Activated CD8-positive, alpha-beta memory T cell treated with anti-CD3 and anti-CD28 coated beads, Interleukin-2, amount 50 U/mL, for 48 hours (primary cell): Measurements from ENCODE around the gene TGFBR1.

Experiments used
- DNase-seq: peaks from one replicate; pipeline ENCODE4 v3.0.0-alpha.2; 2020

The TGFBR1 gene

GRCh38 chr9:99104459-99105151 lies at the start of gene TGFBR1:
TSS of gene TGFBR1 (plus strand) at chr9:99105113. CDS start at chr9:99105206, 93 bp downstream.
- peak; percentile 95 for DNase-seq

GRCh38 chr9:99055384-99055783 lies 49.5 kb upstream of the TGFBR1 start:
- no peak for DNase-seq

GRCh38 chr9:99056186-99056585 lies 48.7 kb upstream of the TGFBR1 start:
- DNase-seq, result no peak

GRCh38 chr9:99056886-99057664 lies 47.8 kb upstream of the TGFBR1 start:
- no peak for DNase-seq

- peak; percentile 77 for DNase-seq
These were observed 47.0 kb upstream of the TGFBR1 start for GRCh38 chr9:99057665-99058625.

GRCh38 chr9:99058964-99059921 lies 45.7 kb upstream of the TGFBR1 start:
- no peak for DNase-seq

- DNase-seq, result no peak
These were observed 44.3 kb upstream of the TGFBR1 start for GRCh38 chr9:99060621-99061020.

GRCh38 chr9:99062549-99062948 lies 42.4 kb upstream of the TGFBR1 start:
- DNase-seq, result no peak

- DNase-seq, result no peak
These were observed 41.4 kb upstream of the TGFBR1 start for GRCh38 chr9:99063522-99063921.

- no peak for DNase-seq
These were observed 38.3 kb upstream of the TGFBR1 start for GRCh38 chr9:99066571-99066970.

- no peak for DNase-seq
These were observed 35.8 kb upstream of the TGFBR1 start for GRCh38 chr9:99069075-99069474.

GRCh38 chr9:99069546-99069945 lies 35.4 kb upstream of the TGFBR1 start:
- no peak for DNase-seq

- no peak for DNase-seq
These were observed 34.2 kb upstream of the TGFBR1 start for GRCh38 chr9:99070681-99071080.

- DNase-seq, result no peak
These were observed 33.4 kb upstream of the TGFBR1 start for GRCh38 chr9:99071313-99072039.

- no peak for DNase-seq
These were observed 32.9 kb upstream of the TGFBR1 start for GRCh38 chr9:99072040-99072394.

- no peak for DNase-seq
These were observed 31.6 kb upstream of the TGFBR1 start for GRCh38 chr9:99073347-99073746.

- DNase-seq, result no peak
These were observed 30.7 kb upstream of the TGFBR1 start for GRCh38 chr9:99073985-99074901.

- no peak for DNase-seq
These were observed 30.0 kb upstream of the TGFBR1 start for GRCh38 chr9:99074902-99075245.

GRCh38 chr9:99075246-99075912 lies 29.5 kb upstream of the TGFBR1 start:
- DNase-seq, result no peak

GRCh38 chr9:99076030-99076429 lies 28.9 kb upstream of the TGFBR1 start:
- no peak for DNase-seq
